HG02623 (cell line): ENCODE data around the gene PRKAG2.

ENCODE experiments used
- ATAC-seq: cut with Tn5 transposase; IDR thresholded peaks from one replicate; pipeline ENCODE4 v1.9.1; 2021; ENCODE audit warnings: moderate library complexity; ENCODE audit not compliant: unreplicated experiment

Gene PRKAG2

GRCh38 chr7:151732834-151733592, 143.9 kb downstream of the PRKAG2 start:
- no peak for ATAC-seq

GRCh38 chr7:151732292-151732691, 144.6 kb downstream of the PRKAG2 start:
- ATAC-seq, result no peak

- no peak for ATAC-seq
Observed at GRCh38 chr7:151731022-151731441, 145.9 kb downstream of the PRKAG2 start.

- no peak for ATAC-seq
Observed at GRCh38 chr7:151730591-151730990, 146.3 kb downstream of the PRKAG2 start.

- ATAC-seq, result no peak
Observed at GRCh38 chr7:151729521-151729921, 147.4 kb downstream of the PRKAG2 start.

GRCh38 chr7:151728746-151729145, 148.2 kb downstream of the PRKAG2 start:
- ATAC-seq, result no peak

- no peak for ATAC-seq
Observed at GRCh38 chr7:151728286-151728660, 148.6 kb downstream of the PRKAG2 start.

- ATAC-seq, result no peak
Observed at GRCh38 chr7:151727579-151728285, 149.2 kb downstream of the PRKAG2 start.

- no peak for ATAC-seq
Observed at GRCh38 chr7:151726652-151727578, 150.0 kb downstream of the PRKAG2 start.

- no peak for ATAC-seq
Observed at GRCh38 chr7:151725844-151726651, 150.9 kb downstream of the PRKAG2 start.

- no peak for ATAC-seq
Observed at GRCh38 chr7:151724920-151725584, 151.9 kb downstream of the PRKAG2 start.

- ATAC-seq, result no peak
Observed at GRCh38 chr7:151724250-151724915, 152.5 kb downstream of the PRKAG2 start.

- no peak for ATAC-seq
Observed at GRCh38 chr7:151723321-151723720, 153.6 kb downstream of the PRKAG2 start.

GRCh38 chr7:151722533-151722932, 154.4 kb downstream of the PRKAG2 start:
- no peak for ATAC-seq

GRCh38 chr7:151721694-151722093, 155.2 kb downstream of the PRKAG2 start:
- no peak for ATAC-seq

GRCh38 chr7:151721236-151721635, 155.7 kb downstream of the PRKAG2 start:
- ATAC-seq, result no peak

GRCh38 chr7:151720280-151720679, 156.6 kb downstream of the PRKAG2 start:
- no peak for ATAC-seq

- no peak for ATAC-seq
Observed at GRCh38 chr7:151719897-151720242, 157.0 kb downstream of the PRKAG2 start.

- ATAC-seq, result no peak
Observed at GRCh38 chr7:151719031-151719896, 157.7 kb downstream of the PRKAG2 start.
